Epithelial cell of proximal tubule (primary cell): Measurements from ENCODE around the gene SULT1A2. TPM values are rescaled to one million over a fixed set of nuclear protein-coding genes. Genes with fewer than 3 reads are reported as not detected.

Experiments
- DNase-seq: peaks from one replicate; pipeline ENCODE4 v3.0.0-alpha.2; 2011; ENCODE audit warnings: low read depth
- H3K4me3 ChIP-seq: 2 replicates; pipeline ENCODE4 v1.5.1; 2011; ENCODE audit warnings: low read depth, mild to moderate bottlenecking, low read length
- CTCF ChIP-seq: conservative IDR thresholded peaks from 2 replicates; pipeline ENCODE4 v1.5.1; 2012; ENCODE audit warnings: low read depth, mild to moderate bottlenecking, low read length
- total RNA-seq: library from RNA; depleted of rRNA; stranded (reverse); fragments of >200 nt; gene quantifications from 2 replicates; pipeline ENCODE4 v1.2.3, GENCODE V29; 2015

Gene SULT1A2
- total RNA-seq, 1 donor from 2014 or later = 0.17 TPM

- DNase-seq = no peak
- no peak for TF ChIP-seq CTCF
Measured at GRCh38 chr16:28542646-28543045, 54.2 kb downstream of the SULT1A2 start.

More at GRCh38 chr16:28542646-28543045, 54.2 kb downstream of the SULT1A2 start:
- no peak overlapping the region for H3K4me3 ChIP-seq

Other genes starting within 250 kb of the SULT1A2 start
- gene NPIPB6, start 233.5 kb downstream of the SULT1A2 start, total RNA-seq = 0.07 and 0.29 TPM in 2 replicates
- 132 and 175 TPM in 2 replicates for gene EIF3CL, start 193.2 kb downstream of the SULT1A2 start, total RNA-seq
- not detected in 2 replicates for gene NPIPB7, start 124.7 kb downstream of the SULT1A2 start, total RNA-seq
- 15.5 and 16.0 TPM in 2 replicates for gene CLN3, start 105.0 kb downstream of the SULT1A2 start, total RNA-seq
- not detected in 2 replicates for gene APOBR, start 102.4 kb downstream of the SULT1A2 start, total RNA-seq
- not detected in 2 replicates for gene IL27, start 90.2 kb downstream of the SULT1A2 start, total RNA-seq
- not detected in 2 replicates for gene NUPR1, start 58.1 kb downstream of the SULT1A2 start, total RNA-seq
- 17.4 and 18.7 TPM in 2 replicates for gene SGF29, start 43.1 kb downstream of the SULT1A2 start, total RNA-seq
- 0.72 and 8.6 TPM in 2 replicates for gene SULT1A1, start 13.0 kb upstream of the SULT1A2 start, total RNA-seq
- not detected in 2 replicates for gene NPIPB8, start 41.0 kb upstream of the SULT1A2 start, total RNA-seq
- 178 and 287 TPM in 2 replicates for gene EIF3C, start 114.4 kb upstream of the SULT1A2 start, total RNA-seq
- gene NPIPB9, start 154.7 kb upstream of the SULT1A2 start, total RNA-seq = not detected in 2 replicates
- 51.1 and 79.0 TPM in 2 replicates for gene ATXN2L, start 225.9 kb upstream of the SULT1A2 start, total RNA-seq
- 174 and 250 TPM in 2 replicates for gene TUFM, start 249.3 kb upstream of the SULT1A2 start, total RNA-seq